BLaER1 treated with 17β-estradiol and CSF1 and Interleukin-3, amounts not matched to agents 10 nM and 100 nM (cell line): Measurements from ENCODE around the gene TP63.
"Not testable (repeated sequence)": the region's sequence is repeated elsewhere in the genome, so short reads cannot be mapped to it uniquely, and the experiment has no call there.

ENCODE experiments used
- H3K27ac ChIP-seq, 11 experiments: shearing (Covaris generic); formaldehyde crosslinking; 2 replicates each; pipeline ENCODE4 v1.8.1; 2022
- H3K27me3 ChIP-seq, 11 experiments: shearing (Covaris generic); formaldehyde crosslinking; 2 replicates each; pipeline ENCODE4 v1.8.1; 2022
- H3K36me3 ChIP-seq, 11 experiments: shearing (Covaris generic); formaldehyde crosslinking; 2 replicates each; pipeline ENCODE4 v1.8.1; 2022
- H3K4me1 ChIP-seq, 10 experiments: shearing (Covaris generic); formaldehyde crosslinking; 2 replicates each; pipeline ENCODE4 v1.8.1; 2022
- H3K4me2 ChIP-seq, 11 experiments: shearing (Covaris generic); formaldehyde crosslinking; 2 replicates each; pipeline ENCODE4 v1.8.1; 2022
- H3K4me3 ChIP-seq, 10 experiments: shearing (Covaris generic); formaldehyde crosslinking; 2 replicates each; pipeline ENCODE4 v1.8.1; 2022
- H3K9ac ChIP-seq, 11 experiments: shearing (Covaris generic); formaldehyde crosslinking; 2 replicates each; pipeline ENCODE4 v1.8.1; 2022
- H3K9me3 ChIP-seq, 11 experiments: shearing (Covaris generic); formaldehyde crosslinking; replicated peaks in 1 of 11; 2 replicates each; pipeline ENCODE4 v1.8.1; 2022
- H4K20me1 ChIP-seq, 11 experiments: shearing (Covaris generic); formaldehyde crosslinking; 2 replicates each; pipeline ENCODE4 v1.8.1; 2022
- Cebpa-rat ChIP-seq, 11 experiments: shearing (Covaris generic); IDR thresholded peaks; 2 replicates each; pipeline ENCODE4 v1.8.1; 2022

TP63 gene

DNA sequence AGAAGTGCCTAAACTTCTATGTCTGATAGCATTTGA lies at the start of gene TP63:
Gene TP63, plus strand, starts transcription at position 17 of the 36 bp plus-strand sequence. CDS start 127 bp downstream, outside the sequence.
- Histone ChIP-seq H3K27ac (peak within 1 kb of the TSS in 9 of 11 experiments; percentile 53 to 79 (median 68); a peak in 19 of 22 replicates), H3K27me3 (no peaks in the 10 kb centered on the region), H4K20me1 (no peaks in the 10 kb centered on the region), H3K9ac (peak within 1 kb of the TSS in 8 of 11 experiments; percentile 35 to 59 (median 52); a peak in 10 of 22 replicates), H3K9me3 (no peaks in the 10 kb centered on the region), H3K36me3 (no peaks in the 10 kb centered on the region), H3K4me2 (peak within 1 kb of the TSS; percentile 52 to 80 (median 75)), H3K4me1 (peaks cover 24 to 39% (median 33%) of the 10 kb centered on the region in 10 experiments), H3K4me3 (peak within 1 kb of the TSS in 2 of 10 experiments; percentile 21 to 35; a peak in 2 of 20 replicates)
- no peak for TF ChIP-seq Cebpa-rat (IDR thresholded peaks at IDR 0.05)

DNA sequence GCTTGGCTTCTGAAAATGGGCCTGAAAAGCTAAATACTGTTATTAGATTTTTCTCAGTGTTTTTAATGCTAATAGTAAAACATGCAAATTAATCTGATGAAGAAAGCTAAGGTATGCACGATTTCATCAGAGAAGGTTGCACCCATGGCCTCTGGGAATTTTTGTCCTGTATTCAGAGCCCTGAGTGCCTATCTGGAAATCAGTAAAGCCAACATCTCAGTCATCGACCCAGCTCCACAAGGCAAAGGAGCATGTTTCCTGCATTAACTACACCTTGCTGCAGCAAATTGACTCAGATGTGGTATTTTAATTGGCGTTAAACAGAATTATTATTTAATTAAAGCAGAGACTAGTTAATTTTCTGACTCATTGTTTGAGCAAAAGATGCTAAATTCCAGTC lies 49.0 kb upstream of the TP63 start:
- H3K4me3 ChIP-seq = no peak overlapping the region
- H3K27ac ChIP-seq = no peak overlapping the region
- no peaks in the 10 kb centered on the region for H3K36me3 ChIP-seq
- H3K9ac ChIP-seq = no peak overlapping the region
- H3K9me3 ChIP-seq = peaks cover 4 to 14% (median 6%) of the 10 kb centered on the region in 11 experiments; a peak in 15 of 22 replicates
- H3K4me1 ChIP-seq = no peaks in the 10 kb centered on the region
- TF ChIP-seq Cebpa-rat (IDR thresholded peaks at IDR 0.05) = no peak
- no peaks in the 10 kb centered on the region for H3K27me3 ChIP-seq
- no peak overlapping the region for H3K4me2 ChIP-seq
- H4K20me1 ChIP-seq = no peaks in the 10 kb centered on the region

DNA sequence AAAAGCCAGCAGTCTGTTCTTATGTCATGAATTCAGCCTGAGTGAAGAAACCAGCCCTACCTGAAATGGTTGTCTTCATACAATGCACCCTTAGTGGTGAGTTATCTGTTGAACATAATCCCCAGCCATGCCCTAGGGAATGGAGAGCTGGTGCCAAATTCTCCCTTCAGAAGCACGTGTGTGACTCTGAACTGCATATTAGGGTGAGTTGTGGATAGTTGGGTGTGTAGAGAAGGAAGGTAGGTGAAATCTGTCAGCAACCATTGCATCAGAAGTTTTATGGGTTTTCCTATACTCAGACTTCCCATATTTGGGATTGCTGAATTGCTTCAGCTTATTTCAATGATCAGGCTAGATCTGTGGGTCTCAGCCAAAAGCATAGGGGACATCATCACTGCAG lies 46.5 kb upstream of the TP63 start:
- H3K36me3 ChIP-seq = no peaks in the 10 kb centered on the region
- no peak for TF ChIP-seq Cebpa-rat (IDR thresholded peaks at IDR 0.05)
- H3K27me3 ChIP-seq = no peaks in the 10 kb centered on the region
- H3K9me3 ChIP-seq = no peaks in the 10 kb centered on the region
- no peaks in the 10 kb centered on the region for H3K4me1 ChIP-seq
- H3K9ac ChIP-seq = no peak overlapping the region
- no peak overlapping the region for H3K4me2 ChIP-seq
- no peaks in the 10 kb centered on the region for H4K20me1 ChIP-seq
- no peak overlapping the region for H3K27ac ChIP-seq
- no peak overlapping the region for H3K4me3 ChIP-seq

DNA sequence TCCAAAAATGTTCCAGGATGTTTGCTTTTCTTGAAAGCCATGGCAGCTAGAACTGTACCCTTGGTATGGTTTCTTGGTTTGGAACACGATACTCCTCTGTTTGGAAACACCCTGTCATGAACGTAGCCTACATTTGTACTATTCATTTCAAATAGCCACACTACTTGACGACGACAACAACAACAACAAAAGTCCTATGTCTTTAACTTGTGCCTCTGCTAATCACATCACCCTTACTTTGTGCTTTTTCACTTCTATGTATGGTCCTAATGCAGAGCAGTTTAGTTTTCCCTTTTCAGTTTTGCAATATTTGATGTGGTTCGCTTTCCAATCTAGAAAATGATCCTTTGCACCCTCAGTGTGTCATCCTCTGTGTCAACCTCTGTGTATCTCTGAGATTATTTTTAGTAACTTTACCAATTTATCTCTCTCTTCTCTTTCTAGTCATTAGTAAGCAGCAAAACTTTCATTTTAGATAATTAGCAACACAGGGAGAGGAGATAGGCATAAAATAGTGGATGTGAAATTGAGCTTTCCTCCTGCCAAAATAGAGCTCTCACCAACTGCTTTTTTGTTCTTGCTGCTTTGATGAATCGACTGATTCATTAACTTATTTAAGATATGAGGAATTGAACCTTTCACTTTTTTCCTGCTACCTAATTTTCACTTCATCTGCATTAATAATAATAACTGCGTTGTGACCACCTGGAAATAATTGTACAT lies 44.1 kb upstream of the TP63 start:
- H3K4me1 ChIP-seq = no peaks in the 10 kb centered on the region
- no peak overlapping the region for H3K4me2 ChIP-seq
- 0 out of 22 replicates have a peak, but pooled peaks cover 0 to 4% (median 0%) of the 10 kb centered on the region in 11 experiments for H3K9me3 ChIP-seq
- H3K4me3 ChIP-seq = no peak overlapping the region
- no peaks in the 10 kb centered on the region for H4K20me1 ChIP-seq
- no peaks in the 10 kb centered on the region for H3K27me3 ChIP-seq
- H3K36me3 ChIP-seq = no peaks in the 10 kb centered on the region
- no peak overlapping the region for H3K9ac ChIP-seq
- H3K27ac ChIP-seq = no peak overlapping the region
- no peak for TF ChIP-seq Cebpa-rat (IDR thresholded peaks at IDR 0.05)

- Histone ChIP-seq H3K9me3 (peaks cover 0 to 4% (median 0%) of the 10 kb centered on the region in 11 experiments; a peak in 1 of 22 replicates), H3K27me3 (no peaks in the 10 kb centered on the region), H4K20me1 (no peaks in the 10 kb centered on the region), H3K4me2 (no peak overlapping the region), H3K27ac (no peak overlapping the region), H3K36me3 (no peaks in the 10 kb centered on the region), H3K9ac (no peak overlapping the region), H3K4me1 (no peaks in the 10 kb centered on the region), H3K4me3 (no peak overlapping the region)
- no peak for TF ChIP-seq Cebpa-rat (IDR thresholded peaks at IDR 0.05)
Observed at GRCh38 chr3:189587664-189588040, 43.5 kb upstream of the TP63 start.

DNA sequence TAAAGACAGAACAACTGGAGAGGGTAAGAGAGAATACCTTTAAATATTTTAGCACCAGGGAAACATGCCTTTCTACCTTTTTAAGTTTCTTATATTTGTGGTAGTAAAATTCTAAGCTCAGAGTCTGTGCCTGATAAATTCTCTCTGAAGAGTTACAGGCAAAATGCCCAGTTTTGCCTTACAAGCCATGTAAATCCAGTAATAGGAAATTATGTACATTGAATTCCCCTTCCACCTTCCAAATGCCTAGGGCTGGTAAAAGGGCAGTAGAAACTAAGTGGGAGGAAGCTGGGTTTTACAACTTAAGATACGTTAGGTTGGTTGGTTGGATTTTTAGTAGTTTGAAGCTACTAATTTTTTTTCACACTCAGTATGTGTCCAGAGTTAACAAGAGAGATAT lies 43.1 kb upstream of the TP63 start:
- peaks cover 0 to 4% (median 0%) of the 10 kb centered on the region in 11 experiments; a peak in 1 of 22 replicates for H3K9me3 ChIP-seq
- no peak overlapping the region for H3K9ac ChIP-seq
- no peaks in the 10 kb centered on the region for H3K36me3 ChIP-seq
- H3K27ac ChIP-seq = no peak overlapping the region
- H3K4me3 ChIP-seq = no peak overlapping the region
- H3K4me2 ChIP-seq = no peak overlapping the region
- no peaks in the 10 kb centered on the region; a peak in 1 of 20 replicates for H3K4me1 ChIP-seq
- H4K20me1 ChIP-seq = no peaks in the 10 kb centered on the region
- H3K27me3 ChIP-seq = no peaks in the 10 kb centered on the region
- TF ChIP-seq Cebpa-rat (IDR thresholded peaks at IDR 0.05) = no peak

DNA sequence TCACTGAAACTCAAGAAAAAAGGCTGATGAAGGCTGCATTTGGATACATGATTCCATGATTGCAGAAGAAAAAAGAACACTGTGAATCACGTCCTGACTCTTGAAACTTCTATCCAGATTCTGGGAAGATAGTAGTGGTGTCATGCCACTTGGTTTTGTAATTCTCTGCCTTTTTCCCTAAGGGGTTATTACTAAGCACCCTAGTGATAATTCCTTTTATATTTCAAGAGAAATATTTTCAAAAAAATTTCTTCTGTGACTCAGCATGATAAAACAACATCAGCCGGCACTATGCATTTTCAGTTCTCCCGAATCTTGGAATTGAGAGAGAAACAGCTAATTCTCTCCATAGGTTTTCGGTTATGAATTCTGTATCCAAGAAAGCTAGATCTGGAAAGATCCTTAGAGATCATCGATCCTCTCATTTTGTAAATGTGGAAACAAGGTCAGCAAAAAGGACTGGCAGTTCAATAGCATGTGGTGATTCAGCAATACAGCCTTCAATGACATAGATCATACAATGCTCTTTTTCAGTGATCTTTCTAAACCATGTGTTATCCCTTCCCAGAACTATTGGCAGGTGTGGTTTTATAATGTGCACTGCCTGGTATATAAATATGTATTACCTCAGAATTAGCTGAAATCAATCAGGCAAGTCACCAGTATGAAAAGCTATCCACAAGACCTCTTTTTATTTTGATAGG lies 42.6 kb upstream of the TP63 start:
- H3K4me1 ChIP-seq = peaks cover 0 to 5% (median 0%) of the 10 kb centered on the region in 10 experiments; a peak in 1 of 20 replicates
- no peaks in the 10 kb centered on the region for H3K27me3 ChIP-seq
- H3K4me3 ChIP-seq = no peak overlapping the region
- peaks cover 0 to 4% (median 0%) of the 10 kb centered on the region in 11 experiments; a peak in 1 of 22 replicates for H3K9me3 ChIP-seq
- no peak overlapping the region for H3K9ac ChIP-seq
- H3K27ac ChIP-seq = no peak overlapping the region
- H3K4me2 ChIP-seq = no peak overlapping the region
- no peaks in the 10 kb centered on the region for H3K36me3 ChIP-seq
- no peak for TF ChIP-seq Cebpa-rat (IDR thresholded peaks at IDR 0.05)
- no peaks in the 10 kb centered on the region for H4K20me1 ChIP-seq

DNA sequence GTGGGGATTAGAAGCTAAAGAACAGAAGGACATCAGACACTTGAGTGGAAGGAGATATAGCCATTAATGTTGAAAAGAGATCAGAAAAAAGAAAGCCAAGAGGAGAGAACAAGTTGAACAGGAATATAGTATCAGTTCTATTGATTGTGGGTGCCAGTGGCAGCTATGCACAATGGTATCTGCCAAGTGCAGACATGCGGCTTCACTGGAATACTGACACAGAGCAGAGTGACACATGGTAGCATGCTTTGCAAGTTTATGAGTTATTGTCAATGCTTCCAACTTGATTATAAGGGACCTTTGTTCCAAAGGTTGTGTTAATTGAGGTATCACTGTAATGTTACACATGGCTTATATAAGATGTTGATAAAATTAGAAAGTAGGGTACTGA lies 42.0 kb upstream of the TP63 start:
- Histone ChIP-seq H3K4me3 (no peak overlapping the region), H3K9ac (no peak overlapping the region), H3K27ac (no peak overlapping the region), H3K4me2 (no peak overlapping the region), H3K4me1 (peaks cover 0 to 5% (median 0%) of the 10 kb centered on the region in 10 experiments; a peak in 1 of 20 replicates), H3K27me3 (no peaks in the 10 kb centered on the region), H3K9me3 (peaks cover 0 to 4% (median 0%) of the 10 kb centered on the region in 11 experiments; a peak in 1 of 22 replicates), H3K36me3 (no peaks in the 10 kb centered on the region), H4K20me1 (no peaks in the 10 kb centered on the region)
- TF ChIP-seq Cebpa-rat (IDR thresholded peaks at IDR 0.05) = no peak

DNA sequence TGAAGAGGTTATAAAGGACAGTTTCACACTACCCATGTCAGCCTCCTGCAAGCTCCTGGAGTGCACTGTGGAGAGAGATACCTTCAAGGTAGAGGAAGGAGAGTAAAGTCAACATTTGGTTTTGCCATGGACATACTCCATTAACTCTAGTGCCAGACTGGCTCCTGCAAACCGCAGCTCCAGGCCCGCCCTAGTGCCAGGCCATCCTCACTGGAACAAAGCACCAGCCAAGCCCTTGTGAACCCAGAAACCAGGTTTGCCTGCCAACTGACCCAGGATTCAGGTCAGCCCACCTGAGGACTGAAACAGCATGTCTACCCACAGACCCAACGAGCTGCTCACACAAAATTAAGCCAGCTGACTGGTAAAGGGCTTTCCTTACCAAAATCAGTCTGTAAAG lies 41.0 kb upstream of the TP63 start:
- Histone ChIP-seq H3K4me1 (peaks cover 0 to 5% (median 0%) of the 10 kb centered on the region in 10 experiments; a peak in 1 of 20 replicates), H3K27me3 (no peaks in the 10 kb centered on the region), H3K4me3 (no peak overlapping the region), H3K9ac (no peak overlapping the region), H3K4me2 (no peak overlapping the region), H4K20me1 (no peaks in the 10 kb centered on the region), H3K9me3 (peaks cover 0 to 4% (median 0%) of the 10 kb centered on the region in 11 experiments; a peak in 1 of 22 replicates), H3K36me3 (no peaks in the 10 kb centered on the region), H3K27ac (no peak overlapping the region)
- no peak for TF ChIP-seq Cebpa-rat (IDR thresholded peaks at IDR 0.05)

DNA sequence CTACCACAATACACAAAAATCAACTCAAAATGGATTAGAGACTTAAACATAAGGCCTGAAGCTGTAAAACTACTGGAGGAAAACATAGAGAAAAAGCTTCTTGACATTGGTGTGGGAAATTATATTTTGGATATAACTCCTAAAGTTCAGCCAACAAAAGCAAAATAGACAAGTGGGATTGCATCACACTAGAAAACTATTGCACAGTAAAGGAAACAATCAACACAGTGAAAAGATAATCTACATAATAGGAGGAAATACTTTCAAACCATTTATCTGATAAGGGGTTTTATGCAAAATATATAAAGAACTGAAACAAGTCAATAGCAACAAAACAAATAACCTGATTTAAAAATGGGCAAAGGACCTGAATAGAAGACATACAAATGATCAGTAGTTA lies 37.6 kb upstream of the TP63 start:
- H3K27me3 ChIP-seq = no peaks in the 10 kb centered on the region
- H3K4me2 ChIP-seq = no peak overlapping the region; a peak in 1 of 22 replicates
- no peak overlapping the region for H3K4me3 ChIP-seq
- H4K20me1 ChIP-seq = no peaks in the 10 kb centered on the region
- peaks cover 0 to 5% (median 0%) of the 10 kb centered on the region in 10 experiments; a peak in 1 of 20 replicates for H3K4me1 ChIP-seq
- H3K36me3 ChIP-seq = no peaks in the 10 kb centered on the region
- no peak overlapping the region for H3K27ac ChIP-seq
- TF ChIP-seq Cebpa-rat (IDR thresholded peaks at IDR 0.05) = no peak
- no peak overlapping the region for H3K9ac ChIP-seq
- H3K9me3 ChIP-seq = peaks cover 5 to 19% (median 9%) of the 10 kb centered on the region in 11 experiments; a peak in 13 of 22 replicates

DNA sequence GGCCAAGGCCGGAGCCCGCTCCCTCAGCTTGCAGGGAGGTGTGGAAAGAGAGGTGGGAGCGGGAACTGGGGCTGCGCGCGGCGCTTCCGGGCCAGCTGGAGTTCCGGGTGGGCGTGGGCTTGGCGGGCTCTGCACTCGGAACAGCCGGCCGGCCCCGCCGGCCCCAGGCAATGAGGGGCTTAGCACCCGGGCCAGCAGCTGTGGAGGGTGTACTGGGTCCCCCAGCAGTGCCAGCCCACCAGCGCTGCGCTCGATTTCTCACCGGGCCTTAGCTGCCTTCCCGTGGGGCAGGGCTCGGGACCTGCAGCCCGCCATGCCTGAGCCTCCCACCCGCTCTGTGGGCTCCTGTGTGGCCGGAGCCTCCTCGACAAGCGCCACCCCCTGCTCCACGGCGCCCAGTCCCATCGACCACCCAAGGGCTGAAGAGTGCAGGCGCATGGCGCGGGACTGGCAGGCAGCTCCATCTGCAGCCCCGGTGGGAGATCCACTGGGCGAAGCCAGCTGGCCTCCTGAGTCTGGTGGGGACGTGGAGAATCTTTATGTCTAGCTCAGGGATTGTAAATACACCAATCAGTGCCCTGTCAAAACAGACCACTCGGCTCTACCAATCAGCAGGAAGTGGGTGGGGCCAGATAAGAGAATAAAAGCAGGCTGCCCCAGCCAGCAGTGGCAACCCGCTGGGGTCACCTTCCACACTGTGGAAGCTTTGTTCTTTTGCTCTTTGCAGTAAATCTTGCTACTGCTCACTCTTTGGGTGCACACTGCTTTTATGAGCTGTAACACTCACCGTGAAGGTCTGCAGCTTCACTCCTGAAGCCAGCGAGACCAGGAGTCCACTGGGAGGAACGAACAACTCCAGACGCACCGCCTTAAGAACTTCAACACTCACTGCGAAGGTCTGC lies 34.9 kb upstream of the TP63 start:
- not testable (repeated sequence) for H4K20me1 ChIP-seq, H3K4me2 ChIP-seq

More for the DNA sequence above, 34.9 kb upstream of the TP63 start:
- H3K4me3 ChIP-seq, H3K4me1 ChIP-seq, H3K9ac ChIP-seq, H3K27ac ChIP-seq, H3K36me3 ChIP-seq, H3K27me3 ChIP-seq: not testable (repeated sequence)
- peaks cover 5 to 16% (median 9%) of the 10 kb centered on the region in 11 experiments; a peak in 13 of 22 replicates for H3K9me3 ChIP-seq
